Measurements from ENCODE around the gene KMT2B. TPM values are rescaled to one million over a fixed set of nuclear protein-coding genes. Genes with fewer than 3 reads are reported as not detected.

KMT2B gene
- total and polyA plus RNA-seq, 5 experiments from 2014 or later, result 0.60 to 79.2 (median 2.8) TPM

DNA sequence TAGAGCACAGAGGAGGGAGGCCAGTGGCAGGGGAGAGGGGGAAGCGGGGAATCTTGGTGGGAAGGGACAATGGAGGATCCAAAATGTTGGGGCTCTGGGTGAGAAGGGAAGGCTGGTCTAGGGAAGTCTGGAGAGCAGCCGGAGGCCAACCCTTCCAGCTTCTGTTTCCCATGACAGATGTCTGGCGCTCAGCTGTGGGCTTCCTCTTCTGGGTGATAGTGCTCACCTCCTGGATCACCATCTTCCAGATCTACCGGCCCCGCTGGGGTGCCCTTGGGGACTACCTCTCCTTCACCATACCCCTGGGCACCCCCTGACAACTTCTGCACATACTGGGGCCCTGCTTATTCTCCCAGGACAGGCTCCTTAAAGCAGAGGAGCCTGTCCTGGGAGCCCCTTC, 28.7 kb downstream of the KMT2B start:
- Mint-ChIP-seq H3K27ac (peak overlapping the region in 8 of 10 donors; percentile 66 to 100 (median 99)), H3K4me3 (peak overlapping the region; percentile 91 to 99 (median 97)), H3K4me1 (peaks cover 30 to 73% (median 62%) of the 10 kb centered on the region in 4 donors), H3K9me3 (no peaks in the 10 kb centered on the region), H3K36me3 (peaks cover 5 to 6% (median 5%) of the 10 kb centered on the region in 3 donors), H3K27me3 (no peaks in the 10 kb centered on the region)
- ATAC-seq (no peak), DNase-seq (no peak)
- POLR2A ChIA-PET, result interaction anchor here (5.2 kb wide), 1 partner anchor 9 kb away, joined by 36 read pairs; the partner anchor contains the start of gene HSPB6

GRCh38 chr19:35748106-35749020, 30.6 kb downstream of the KMT2B start, which contains the start of gene LIN37:
Gene LIN37, plus strand, starts transcription at chr19:35748576. Its CDS starts 149 bp downstream, at chr19:35748725.
- H3K4me3 Mint-ChIP-seq, result peak within 1 kb of the TSS; percentile 96 to 99 (median 98)
- H3K36me3 Mint-ChIP-seq, result peaks cover 0 to 4% (median 2%) of the 10 kb centered on the region in 3 donors
- ATAC-seq (peak; percentile 74 to 75), DNase-seq (peak; percentile 92 to 99 (median 98))
- peak within 1 kb of the TSS; percentile 89 to 98 (median 96) for H3K27ac Mint-ChIP-seq
- H3K27me3 Mint-ChIP-seq, result no peaks in the 10 kb centered on the region
- POLR2A ChIA-PET, result interaction anchor here (0.5 to 1.8 kb wide), 16 partner anchors 8 to 380 kb away, joined by 3 to 15 read pairs (median 4); partner anchors contain the start of genes COX6B1, HSPB6, KMT2B and NFKBID
- H3K4me1 Mint-ChIP-seq, result peaks cover 23 to 55% (median 49%) of the 10 kb centered on the region in 4 donors
- H3K9me3 Mint-ChIP-seq, result no peaks in the 10 kb centered on the region

- DNase-seq, result no peak
- Mint-ChIP-seq H3K4me3 (peak overlapping the region in 8 of 10 donors; percentile 23 to 69 (median 44)), H3K36me3 (peaks cover 0 to 17% (median 7%) of the 10 kb centered on the region in 3 donors), H3K27ac (no peak overlapping the region), H3K27me3 (peaks cover 0 to 6% (median 1%) of the 10 kb centered on the region in 5 donors), H3K4me1 (peaks cover 22 to 43% (median 40%) of the 10 kb centered on the region in 4 donors), H3K9me3 (no peaks in the 10 kb centered on the region)
- POLR2A ChIA-PET, result interaction anchor here (0.7 kb wide), 2 partner anchors 7 to 178 kb away, joined by 3 read pairs; no protein-coding TSS in a partner anchor
- no peak for ATAC-seq
Measured at GRCh38 chr19:35750167-35750566, 32.4 kb downstream of the KMT2B start.

DNA sequence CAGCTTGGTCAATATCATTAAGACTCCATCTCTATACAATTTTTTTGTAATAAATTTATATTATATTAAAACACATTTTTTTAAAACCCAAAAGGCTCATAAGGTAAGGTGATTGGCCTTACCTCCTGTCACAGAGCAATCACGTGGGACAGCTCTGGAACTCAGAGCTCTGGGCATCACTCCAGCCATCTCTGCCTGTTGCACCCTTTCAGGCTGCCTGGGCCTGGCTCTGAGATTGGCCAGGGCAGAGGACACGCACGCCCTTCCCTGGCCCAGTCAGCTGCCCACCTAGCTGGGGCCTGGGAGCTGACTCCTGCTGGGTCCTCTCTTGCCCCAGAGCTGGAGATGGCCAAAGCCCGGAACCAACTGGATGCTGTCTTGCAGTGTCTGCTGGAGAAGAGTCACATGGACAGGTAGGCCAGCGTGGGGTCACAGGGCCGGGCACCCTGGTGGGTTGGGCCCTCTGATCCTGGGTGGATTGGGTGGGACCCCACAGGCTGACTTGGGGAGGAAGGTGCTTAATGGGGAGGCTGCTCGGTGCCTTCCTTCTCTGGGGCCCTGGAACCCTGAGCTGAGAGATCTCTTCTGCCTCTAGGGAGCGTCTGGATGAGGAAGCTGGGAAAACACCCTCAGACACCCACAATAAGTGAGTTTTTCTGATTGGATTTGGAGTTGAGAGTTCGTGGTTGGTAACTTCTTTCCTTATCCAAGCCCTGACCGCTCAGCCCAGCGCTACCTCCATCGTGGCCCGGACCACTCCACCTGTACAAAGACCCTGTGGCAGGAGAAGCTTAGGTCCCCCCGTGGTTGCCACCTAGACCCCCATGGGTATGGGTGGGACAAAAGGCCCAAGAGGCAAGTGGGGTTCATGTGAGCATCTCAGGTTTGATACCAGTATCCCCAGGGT, 34.3 kb downstream of the KMT2B start:
- Mint-ChIP-seq H3K4me3 (no peak overlapping the region), H3K9me3 (no peaks in the 10 kb centered on the region), H3K36me3 (peaks cover 0 to 17% (median 7%) of the 10 kb centered on the region in 3 donors), H3K27ac (no peak overlapping the region), H3K4me1 (peaks cover 24 to 43% (median 38%) of the 10 kb centered on the region in 4 donors), H3K27me3 (peaks cover 2 to 11% (median 8%) of the 10 kb centered on the region in 5 donors)
- POLR2A ChIA-PET, result interaction anchor here (1.2 kb wide), 1 partner anchor 10 kb away, joined by 5 read pairs; the partner anchor contains the start of gene IGFLR1
- ATAC-seq (no peak), DNase-seq (no peak)

GRCh38 chr19:35752746-35753350, 35.0 kb downstream of the KMT2B start:
- ATAC-seq (no peak), DNase-seq (no peak)
- Mint-ChIP-seq H3K9me3 (no peaks in the 10 kb centered on the region), H3K27ac (no peak overlapping the region), H3K4me1 (peaks cover 23 to 49% (median 41%) of the 10 kb centered on the region in 4 donors), H3K4me3 (peak overlapping the region in 1 of 10 donors; percentile 56), H3K36me3 (peaks cover 0 to 17% (median 7%) of the 10 kb centered on the region in 3 donors), H3K27me3 (peaks cover 2 to 11% (median 9%) of the 10 kb centered on the region in 5 donors)
- POLR2A ChIA-PET, result interaction anchor here (1.2 kb wide), 1 partner anchor 11 kb away, joined by 5 read pairs; the partner anchor contains the start of gene IGFLR1

GRCh38 chr19:35753634-35754369, 36.0 kb downstream of the KMT2B start:
- H3K27me3 Mint-ChIP-seq, result peaks cover 2 to 12% (median 9%) of the 10 kb centered on the region in 5 donors
- DNase-seq (no peak), ATAC-seq (no peak)
- peaks cover 0 to 17% (median 7%) of the 10 kb centered on the region in 3 donors for H3K36me3 Mint-ChIP-seq
- no peaks in the 10 kb centered on the region for H3K9me3 Mint-ChIP-seq
- peaks cover 15 to 43% (median 37%) of the 10 kb centered on the region in 4 donors for H3K4me1 Mint-ChIP-seq
- peak overlapping the region in 2 of 10 donors; percentile 10 to 95 for H3K4me3 Mint-ChIP-seq
- POLR2A ChIA-PET, result interaction anchor here (4.1 kb wide), 1 partner anchor 10 kb away, joined by 36 read pairs; the partner anchor contains the start of genes IGFLR1, PSENEN and U2AF1L4
- peak overlapping the region in 1 of 10 donors; percentile 49 for H3K27ac Mint-ChIP-seq

GRCh38 chr19:35754370-35755130, 36.7 kb downstream of the KMT2B start:
- DNase-seq (peak in 1 of 10 donors; percentile 34), ATAC-seq (no peak)
- H3K4me3 Mint-ChIP-seq, result peak overlapping the region in 4 of 10 donors; percentile 10 to 95 (median 63)
- H3K36me3 Mint-ChIP-seq, result peaks cover 0 to 17% (median 7%) of the 10 kb centered on the region in 3 donors
- H3K27me3 Mint-ChIP-seq, result peaks cover 2 to 12% (median 9%) of the 10 kb centered on the region in 5 donors
- H3K4me1 Mint-ChIP-seq, result peaks cover 15 to 43% (median 38%) of the 10 kb centered on the region in 4 donors
- POLR2A ChIA-PET, result interaction anchor here (4.1 kb wide), 1 partner anchor 11 kb away, joined by 36 read pairs; the partner anchor contains the start of genes IGFLR1, PSENEN and U2AF1L4
- H3K27ac Mint-ChIP-seq, result peak overlapping the region in 1 of 10 donors; percentile 49
- H3K9me3 Mint-ChIP-seq, result no peaks in the 10 kb centered on the region

GRCh38 chr19:35755131-35755549, 37.3 kb downstream of the KMT2B start:
- Mint-ChIP-seq H3K27ac (peak overlapping the region in 2 of 10 donors; percentile 34 to 40), H3K27me3 (peaks cover 2 to 12% (median 9%) of the 10 kb centered on the region in 5 donors), H3K36me3 (peaks cover 0 to 17% (median 7%) of the 10 kb centered on the region in 3 donors), H3K9me3 (no peaks in the 10 kb centered on the region), H3K4me3 (peak overlapping the region in 9 of 10 donors; percentile 28 to 95 (median 58)), H3K4me1 (peaks cover 16 to 41% (median 36%) of the 10 kb centered on the region in 4 donors)
- no peak for DNase-seq
- no peak for ATAC-seq
- POLR2A ChIA-PET, result interaction anchor here (0.9 to 4.1 kb wide), 2 partner anchors 11 to 107 kb away, joined by 4 to 36 read pairs; partner anchors contain the start of genes COX6B1, IGFLR1, PSENEN and U2AF1L4

DNA sequence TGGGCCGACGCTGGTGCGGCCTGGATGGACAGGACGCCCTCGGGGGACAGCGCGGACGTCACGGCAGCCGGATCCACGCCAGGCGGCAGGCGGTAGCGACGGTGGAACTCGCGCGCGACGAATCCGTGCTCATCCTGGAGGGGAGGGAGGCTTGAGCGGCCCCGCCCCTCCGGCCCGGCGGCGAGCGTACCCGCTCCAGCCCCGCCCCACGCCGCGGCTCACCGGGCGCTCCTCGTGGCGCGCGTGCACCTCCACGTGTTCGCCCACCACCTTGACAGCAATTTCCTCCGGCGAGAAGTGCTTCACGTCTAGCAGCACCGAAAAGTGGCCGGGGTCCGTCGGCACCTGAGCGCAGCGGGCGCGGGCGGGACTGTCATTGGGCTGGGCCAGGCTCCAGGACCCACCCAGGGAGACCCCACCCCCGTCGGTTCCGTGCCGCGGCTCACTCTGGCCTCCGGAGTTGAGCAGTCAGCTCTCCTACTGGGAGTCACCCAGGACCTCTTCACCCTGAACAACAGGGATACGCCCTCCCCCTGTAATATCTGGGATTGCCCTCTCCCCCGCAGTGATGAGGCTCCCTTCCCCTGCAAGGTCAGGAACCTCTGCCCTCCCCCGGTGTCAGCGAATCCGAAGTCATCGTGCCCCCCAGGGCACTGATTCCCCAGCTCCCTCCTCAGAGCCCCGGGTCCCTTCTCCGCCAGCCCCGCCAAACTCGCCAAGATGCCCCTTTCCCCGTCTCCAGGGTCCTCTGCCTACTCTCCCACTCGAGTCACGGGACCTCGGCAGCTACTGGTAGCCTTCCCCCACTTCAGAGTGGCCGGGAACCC, 38.0 kb downstream of the KMT2B start:
- POLR2A ChIA-PET, result interaction anchor here (0.9 to 4.1 kb wide), 5 partner anchors 8 to 108 kb away, joined by 4 to 36 read pairs (median 10); partner anchors contain the start of genes COX6B1, IGFLR1, LIN37 and PSENEN

More for the DNA sequence above, 38.0 kb downstream of the KMT2B start:
- H3K27ac Mint-ChIP-seq, result peak overlapping the region in 3 of 10 donors; percentile 69 to 91 (median 79)
- peaks cover 2 to 12% (median 9%) of the 10 kb centered on the region in 5 donors for H3K27me3 Mint-ChIP-seq
- H3K36me3 Mint-ChIP-seq, result peaks cover 0 to 19% (median 7%) of the 10 kb centered on the region in 3 donors
- H3K4me1 Mint-ChIP-seq, result peaks cover 16 to 41% (median 37%) of the 10 kb centered on the region in 4 donors
- ATAC-seq (peak in 1 of 2 donors; percentile 6), DNase-seq (peak in 9 of 10 donors; percentile 34 to 74 (median 55))
- H3K4me3 Mint-ChIP-seq, result peak overlapping the region; percentile 16 to 95 (median 66)
- H3K9me3 Mint-ChIP-seq, result no peaks in the 10 kb centered on the region

Data from naive thymus-derived CD8-positive, alpha-beta T cell (primary cell).